Forelimb muscle (tissue), 1 donor: Measurements from ENCODE around the gene ADAMTS2. TPM values are rescaled to one million over a fixed set of nuclear protein-coding genes. Genes with fewer than 3 reads are reported as not detected.
A peak's percentile ranks its signal among the peaks of the same experiment; 100 is the strongest.
"Not testable (repeated sequence)": the region's sequence is repeated elsewhere in the genome, so short reads cannot be mapped to it uniquely, and the experiment has no call there.

Experiments
- DNase-seq: peaks from one replicate; pipeline ENCODE4 v3.0.0-alpha.2; 2013; ENCODE audit warnings: low read depth
- polyA plus RNA-seq: library from polyadenylated mRNA; unstranded; fragments of 120-200 nt; gene quantifications from one replicate; pipeline ENCODE4 v1.2.1, GENCODE V29; 2013; ENCODE audit not compliant: insufficient read length

ADAMTS2 gene
- polyA plus RNA-seq, 1 donor, result 33.0 TPM

- DNase-seq, result no peak
These were observed 19.8 kb downstream of the ADAMTS2 start for GRCh38 chr5:179325296-179326031.

GRCh38 chr5:179324760-179325295, 20.4 kb downstream of the ADAMTS2 start:
- no peak for DNase-seq

DNA sequence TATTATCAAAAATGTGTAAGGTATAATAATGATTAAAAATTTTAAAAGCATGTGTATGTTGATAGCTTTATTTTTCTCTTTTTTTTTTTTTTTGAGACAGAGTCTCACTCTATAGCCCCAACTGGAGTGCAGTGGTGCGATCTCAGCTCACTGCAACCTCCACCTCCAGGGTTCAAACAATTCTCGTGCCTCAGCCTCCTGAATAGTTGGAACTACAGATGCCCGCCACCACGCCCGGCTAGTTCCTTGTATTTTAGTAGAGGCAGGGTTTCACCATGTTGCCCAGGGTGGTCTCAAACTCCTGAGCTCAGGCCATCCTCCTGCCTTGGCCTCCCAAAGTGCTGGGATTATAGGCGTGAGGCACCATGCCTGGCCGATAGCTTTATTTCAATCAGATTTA, 20.9 kb downstream of the ADAMTS2 start:
- DNase-seq, result not testable (repeated sequence)

DNA sequence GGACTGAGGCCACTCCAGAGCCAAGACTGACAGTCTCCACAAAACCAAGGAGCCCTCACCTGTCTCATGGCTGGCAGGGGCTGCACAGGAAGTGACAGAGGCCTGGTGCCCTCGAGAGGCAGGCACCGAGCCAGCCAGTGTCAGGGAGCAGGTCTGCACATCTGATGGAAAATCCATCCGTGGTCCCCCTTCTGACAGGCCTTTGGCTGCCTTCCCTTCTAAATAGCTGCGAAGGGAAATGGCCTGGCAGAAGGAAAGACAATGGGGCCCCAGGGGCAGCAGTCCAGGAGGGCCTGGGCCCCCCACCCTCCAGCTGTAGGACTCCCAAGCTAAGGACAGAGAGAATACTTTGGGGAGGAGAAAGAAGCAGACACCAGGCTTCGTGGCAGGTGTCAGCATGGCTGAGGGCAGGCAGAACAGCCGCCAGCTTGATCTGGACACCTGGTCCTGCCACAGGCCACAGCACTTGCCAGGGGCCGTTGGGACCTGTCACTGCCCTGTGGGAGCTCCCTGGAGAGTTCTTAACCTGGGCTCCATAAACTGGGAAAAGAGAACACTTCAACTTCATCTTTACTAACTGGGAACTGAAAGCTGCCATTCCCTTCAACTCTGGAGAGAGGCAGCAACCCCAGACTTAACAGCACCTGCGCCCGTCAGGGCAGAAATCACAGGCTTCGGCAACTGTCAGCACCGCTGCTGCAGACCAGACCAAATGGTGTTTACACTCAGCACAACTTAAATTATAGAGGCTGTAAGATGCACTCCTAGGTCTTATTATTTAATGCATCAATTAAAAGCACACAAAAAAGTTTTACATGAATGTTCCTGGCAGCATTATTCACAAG, 22.0 kb downstream of the ADAMTS2 start:
- no peak for DNase-seq

DNA sequence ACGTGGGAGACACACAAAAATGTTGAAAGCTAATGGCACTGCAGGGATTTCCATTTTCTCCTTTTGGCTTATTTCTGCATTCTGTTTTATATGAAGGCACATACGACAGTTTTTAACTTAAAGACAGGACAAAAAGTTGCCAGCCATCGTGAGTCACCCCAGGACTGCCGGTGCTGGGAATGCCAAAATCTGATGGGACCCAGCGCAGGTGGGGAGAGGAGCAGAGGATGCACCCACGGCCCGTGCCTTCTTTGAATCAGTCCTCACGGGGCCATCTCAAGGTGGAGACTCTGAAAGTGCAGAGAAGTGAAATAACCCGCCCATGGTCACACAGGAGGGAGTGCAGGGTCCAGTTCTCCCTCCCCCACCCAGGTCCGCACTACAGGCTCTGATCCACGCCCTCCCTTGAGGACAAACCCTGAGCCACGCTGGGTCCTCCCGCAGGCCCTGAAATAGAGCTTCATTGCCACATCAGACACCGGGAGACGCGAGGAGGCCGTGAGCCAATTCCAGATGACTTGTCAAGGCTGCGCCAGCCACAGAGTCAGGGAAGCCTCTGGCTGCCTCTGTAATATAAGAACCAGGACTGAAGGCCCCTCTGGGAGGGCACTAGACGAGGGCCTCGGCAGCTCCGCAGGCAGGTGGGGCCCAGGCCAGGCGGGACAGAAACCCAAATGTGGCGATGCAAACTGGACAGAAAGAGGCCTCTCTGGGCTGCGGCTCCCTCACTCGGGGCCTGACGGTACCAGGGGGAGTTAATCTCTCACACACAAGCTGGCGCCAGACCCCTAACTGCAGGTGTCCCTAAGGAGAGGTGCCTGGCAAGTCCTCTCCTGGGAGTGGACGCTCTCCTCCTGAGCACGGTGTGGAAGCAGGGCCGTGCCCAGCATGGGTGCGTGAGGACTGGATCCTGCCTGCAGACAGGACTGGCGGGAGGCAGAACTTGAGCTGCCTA, 22.9 kb downstream of the ADAMTS2 start:
- no peak for DNase-seq

DNA sequence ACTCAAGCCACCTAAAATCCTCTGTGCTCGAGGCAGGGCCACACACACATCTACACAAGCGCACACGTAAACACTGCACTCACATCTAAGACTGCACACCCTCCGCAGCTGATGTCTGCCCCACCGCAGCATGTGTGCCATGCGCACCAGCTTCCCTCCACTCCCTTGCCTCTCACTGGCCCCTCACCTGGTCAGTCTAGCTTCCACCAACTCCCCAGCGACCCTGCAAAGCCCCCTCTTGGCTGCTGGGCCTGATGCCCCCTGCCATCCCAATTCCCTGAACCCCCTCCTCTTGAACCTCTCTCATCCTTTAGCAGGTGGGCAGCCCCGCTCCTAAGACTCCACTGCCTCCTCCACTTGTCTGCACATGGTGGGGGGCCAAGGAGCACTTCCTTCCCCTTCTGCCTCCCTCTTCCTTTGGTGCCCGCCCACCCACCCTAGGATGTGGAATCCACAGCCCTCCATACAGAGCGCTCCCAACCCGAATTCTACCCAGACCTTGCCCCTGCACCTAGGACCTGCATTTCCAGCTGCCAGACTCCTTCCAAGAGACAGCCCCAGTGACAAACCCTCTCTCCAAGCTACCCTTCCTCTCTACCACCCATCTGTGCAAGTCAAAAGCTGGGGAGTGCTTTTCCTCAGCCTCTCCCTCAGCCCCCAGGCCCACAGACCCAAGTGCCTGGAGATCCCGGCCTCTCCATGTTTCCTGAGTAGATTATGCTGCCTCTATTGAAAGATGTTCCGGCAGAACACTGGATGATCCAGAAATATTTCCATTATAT, 23.9 kb downstream of the ADAMTS2 start:
- DNase-seq, result no peak

DNA sequence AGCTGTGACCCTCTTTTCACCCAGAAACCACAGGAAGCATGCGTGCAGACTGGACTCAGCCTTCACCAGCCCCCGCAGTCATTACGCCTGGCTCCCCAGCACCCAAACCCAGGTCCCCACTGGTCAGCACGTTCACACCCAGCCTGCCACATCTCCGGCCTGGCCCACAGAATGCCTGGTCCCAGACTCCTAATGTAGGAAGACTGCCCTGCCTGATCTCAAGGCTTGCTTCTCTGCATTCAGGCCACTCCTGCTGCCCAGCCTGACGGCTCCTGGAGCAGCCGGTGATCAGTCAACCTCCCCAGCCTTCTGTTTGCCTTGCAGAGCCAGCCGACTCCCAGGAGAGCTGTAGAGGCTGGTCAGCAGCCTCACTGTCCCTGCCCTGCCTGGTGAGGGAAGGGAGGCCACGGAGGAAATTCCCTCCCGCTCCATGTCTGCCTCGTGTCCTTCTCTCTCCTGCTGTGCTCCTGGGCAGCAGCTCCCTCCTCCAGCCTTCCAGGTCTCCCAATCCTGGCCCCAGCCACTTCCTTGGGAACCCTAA, 25.4 kb downstream of the ADAMTS2 start:
- DNase-seq, result no peak

DNA sequence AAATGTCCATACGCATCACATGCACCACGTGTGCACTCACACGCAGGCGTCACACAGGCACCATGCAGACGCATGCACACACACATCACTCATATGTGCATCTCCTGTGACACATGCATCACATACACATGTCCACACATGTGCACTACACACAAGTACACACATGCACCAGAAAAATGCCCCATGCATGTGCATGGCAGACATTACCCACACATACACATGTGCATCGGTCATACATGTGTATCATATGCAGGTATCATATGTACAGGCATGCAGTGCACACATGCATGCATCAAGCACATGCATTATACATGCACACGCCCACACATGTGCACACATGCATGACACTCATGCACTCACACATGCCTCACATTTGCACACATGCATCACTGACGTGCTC, 26.1 kb downstream of the ADAMTS2 start:
- no peak for DNase-seq

DNA sequence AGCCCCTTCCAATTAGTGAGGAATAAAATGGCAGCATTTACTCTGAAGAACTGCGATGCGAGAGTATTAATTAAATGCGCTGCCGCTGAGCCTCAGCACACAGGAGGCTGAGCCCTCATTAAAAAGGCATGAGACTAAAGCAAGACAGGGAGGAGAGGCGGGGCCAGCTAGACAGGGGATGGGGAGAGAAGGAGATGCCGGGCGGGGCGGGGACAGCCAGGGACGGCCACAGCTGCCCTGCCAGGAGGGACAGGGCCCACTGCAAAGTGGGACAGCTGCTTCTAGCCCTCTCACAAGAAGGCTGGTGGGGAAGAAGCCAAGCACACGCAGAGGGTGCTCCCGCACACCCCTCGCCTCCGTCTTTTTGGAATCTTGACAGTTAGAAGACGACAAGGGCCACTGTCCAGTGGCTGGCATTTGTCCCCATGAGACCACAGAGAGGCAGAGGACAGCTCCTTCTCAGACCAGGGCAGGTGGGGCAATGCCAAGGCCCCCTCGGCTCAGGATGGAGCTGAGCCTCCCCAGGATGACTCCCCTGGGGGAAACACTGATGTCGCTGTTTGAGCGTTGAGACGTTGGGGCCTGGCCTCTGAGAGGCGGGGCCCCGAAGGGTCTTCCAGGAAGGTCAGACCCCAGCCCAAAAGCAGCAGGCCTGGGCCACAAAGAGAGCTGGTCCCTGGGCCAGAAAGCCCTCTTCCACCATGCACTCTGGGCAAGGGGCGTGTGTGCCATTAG, 26.9 kb downstream of the ADAMTS2 start:
- no peak for DNase-seq

DNA sequence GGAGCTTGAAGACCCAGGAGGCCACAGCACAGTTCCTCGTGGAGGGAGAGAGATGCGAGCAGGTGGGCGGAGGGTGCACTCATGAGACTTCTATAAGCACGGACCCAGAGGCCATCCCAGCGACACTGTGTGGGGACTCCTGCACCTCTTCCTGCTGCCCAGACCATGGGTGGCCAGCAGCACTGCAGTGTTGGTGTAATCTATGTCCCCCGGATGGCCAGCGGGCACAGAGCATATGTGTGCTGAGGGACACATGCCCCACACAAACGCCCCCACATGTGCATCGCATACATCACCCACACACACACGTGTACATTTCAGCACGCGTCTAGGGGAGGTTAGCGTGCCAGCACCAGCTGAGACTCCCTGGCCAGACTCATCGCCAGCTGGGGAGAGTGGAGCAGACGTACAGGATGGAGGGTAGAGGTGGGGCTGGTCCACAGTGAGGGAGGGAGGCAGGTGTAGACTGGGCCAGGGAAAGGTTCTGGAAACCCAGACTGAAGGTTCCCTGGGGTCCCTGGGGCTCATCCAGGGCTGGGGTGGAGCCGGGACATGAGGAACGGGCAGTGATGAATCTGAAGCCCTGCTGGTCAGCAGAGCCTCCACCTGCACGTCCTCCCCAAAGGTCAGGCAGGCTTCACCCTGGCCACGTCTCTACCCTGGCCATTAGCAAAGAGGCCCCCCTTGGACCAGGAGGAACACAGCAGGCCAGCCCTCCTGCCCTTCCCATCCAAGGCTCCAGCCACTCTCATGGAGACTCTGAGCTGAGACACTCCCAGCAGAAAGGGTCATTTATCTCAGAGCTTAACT, 27.6 kb downstream of the ADAMTS2 start:
- no peak for DNase-seq

- DNase-seq, result no peak
These were observed 28.3 kb downstream of the ADAMTS2 start for GRCh38 chr5:179316982-179317381.

DNA sequence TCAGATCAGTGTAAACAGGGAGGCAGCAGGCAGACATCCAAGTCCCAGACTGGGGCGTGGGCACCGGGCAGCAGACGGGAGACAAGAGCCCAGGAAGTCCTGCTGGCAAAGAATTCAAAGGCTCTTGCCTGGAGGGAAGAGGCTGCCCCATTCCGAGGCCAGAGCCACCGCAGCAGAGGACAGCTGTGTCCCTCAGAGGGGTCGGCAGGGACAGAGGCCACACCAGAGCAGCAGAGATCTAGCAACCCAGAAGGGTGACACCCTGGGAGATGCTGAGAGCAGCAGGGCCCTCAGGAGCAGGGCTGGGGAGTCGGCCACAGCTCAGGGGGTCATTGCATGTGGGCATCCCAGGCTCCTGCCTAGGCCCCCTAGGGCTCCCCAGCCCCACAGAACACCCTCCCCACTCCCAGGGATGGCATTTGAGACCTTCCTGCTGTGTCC, 29.1 kb downstream of the ADAMTS2 start:
- no peak for DNase-seq

- no peak for DNase-seq
These were observed 29.8 kb downstream of the ADAMTS2 start for GRCh38 chr5:179315356-179315890.

- DNase-seq, result no peak
These were observed 30.5 kb downstream of the ADAMTS2 start for GRCh38 chr5:179314606-179315355.

DNA sequence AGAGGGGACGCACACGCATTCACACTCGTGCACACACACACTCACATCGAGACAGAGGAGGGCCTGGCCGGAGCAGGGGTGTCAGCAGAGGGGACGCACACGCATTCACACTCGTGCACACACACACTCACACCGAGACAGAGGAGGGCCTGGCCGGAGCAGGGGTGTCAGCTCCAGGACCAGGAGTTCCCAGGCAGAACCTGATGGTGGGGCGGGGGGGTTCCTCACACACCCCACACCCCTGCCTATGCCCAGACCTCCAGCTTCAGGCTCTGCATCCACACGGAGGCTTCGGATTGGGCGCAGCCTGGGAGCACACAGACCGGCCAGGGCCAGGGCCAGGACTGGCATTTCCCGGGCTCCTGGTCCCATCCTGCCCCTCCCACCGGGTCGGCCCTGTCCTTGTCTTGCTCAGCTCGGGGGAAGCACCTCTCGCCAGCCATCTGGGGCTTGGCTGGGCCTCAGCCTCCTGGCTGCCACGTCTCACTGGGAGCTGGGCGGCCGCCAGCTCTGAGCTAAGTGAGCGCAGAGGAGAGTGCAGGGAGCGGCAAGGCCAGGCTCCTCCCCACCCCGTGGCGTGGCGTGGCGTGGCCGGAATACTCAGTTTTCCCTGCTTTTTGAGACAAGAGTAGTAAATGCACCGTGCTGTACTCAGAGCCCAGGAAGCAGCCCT, 31.3 kb downstream of the ADAMTS2 start:
- DNase-seq, result peak; percentile 66

GRCh38 chr5:179312557-179313235, 32.6 kb downstream of the ADAMTS2 start:
- DNase-seq, result no peak

DNA sequence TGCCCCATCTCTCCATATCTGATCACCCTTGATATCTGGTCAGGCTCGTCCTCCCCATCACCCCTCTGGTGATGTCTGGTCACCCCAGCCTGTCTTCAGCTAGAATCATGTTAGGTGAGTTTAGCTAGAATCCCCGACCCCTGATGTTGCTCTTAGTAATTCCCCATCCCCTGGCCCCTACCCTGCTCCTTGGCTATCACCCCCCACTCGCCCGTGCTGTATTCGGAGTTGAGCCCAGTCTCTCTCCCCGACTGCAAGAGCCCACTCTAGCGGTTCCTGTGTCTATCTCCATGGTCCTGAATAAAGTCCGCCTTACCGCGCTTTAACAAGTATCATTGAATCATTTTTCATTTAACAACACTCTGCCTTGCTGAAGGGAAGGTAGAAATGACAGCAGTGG, 33.7 kb downstream of the ADAMTS2 start:
- DNase-seq, result no peak
